Measurements from ENCODE around the gene BBS7. TPM values are rescaled to one million over a fixed set of nuclear protein-coding genes. Genes with fewer than 3 reads are reported as not detected.

The BBS7 gene
- total and polyA plus RNA-seq, 2 donors (not counting 3 experiments of a cell fraction or from before 2014, with no cell fraction given) = 20.0 to 21.7 TPM

DNA sequence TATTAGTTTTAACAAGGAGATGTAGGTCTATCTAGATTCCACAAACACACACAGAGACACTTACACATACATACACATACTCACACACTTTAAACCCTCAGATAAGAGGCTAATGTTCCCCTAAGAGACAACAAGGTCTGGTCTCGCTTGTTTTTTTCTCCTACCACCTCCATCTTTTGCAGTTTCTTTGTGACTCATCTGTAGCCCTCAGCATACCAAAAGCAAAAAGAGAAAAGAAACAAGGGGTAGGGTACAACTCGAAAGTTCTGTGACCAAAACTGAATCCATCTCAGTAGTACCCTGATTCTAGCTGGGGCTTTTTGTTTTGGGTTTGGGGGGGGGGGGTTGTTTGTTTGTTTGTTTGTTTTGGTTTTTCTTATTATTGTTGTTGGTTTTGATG is 81.4 kb downstream of the BBS7 start:
- no peaks in the 10 kb centered on the region for H4K20me1 ChIP-seq (replicated peaks; ENCODE audit: control insufficient read depth, extremely low read depth, insufficient read depth, low read length)
- FAIRE-seq = no peak
- TF ChIP-seq JUN (IDR thresholded peaks at IDR 0.05; ENCODE audit: borderline replicate concordance, insufficient read depth, insufficient read length, low read depth) (no peak), EZH2 (IDR thresholded peaks at IDR 0.05; ENCODE audit: borderline replicate concordance, low read depth, low read length, severe bottlenecking) (no peak), POLR2AphosphoS5 (IDR thresholded peaks at IDR 0.05; ENCODE audit: insufficient read depth, low read depth, low read length) (no peak), GATA2 (IDR thresholded peaks at IDR 0.05; ENCODE audit: insufficient read depth, insufficient read length, low read depth, low read length) (no peak), MAX (IDR thresholded peaks at IDR 0.05; ENCODE audit: insufficient read depth, insufficient read length) (no peak), POLR2A (IDR thresholded peaks at IDR 0.05; ENCODE audit: low read depth, low read length) (no peak), MYC (IDR thresholded peaks at IDR 0.05; ENCODE audit: low read depth, low read length) (no peak), FOS (IDR thresholded peaks at IDR 0.05; ENCODE audit: borderline replicate concordance, insufficient read depth, low read length) (no peak)
- TF ChIP-seq, protein P1, sequence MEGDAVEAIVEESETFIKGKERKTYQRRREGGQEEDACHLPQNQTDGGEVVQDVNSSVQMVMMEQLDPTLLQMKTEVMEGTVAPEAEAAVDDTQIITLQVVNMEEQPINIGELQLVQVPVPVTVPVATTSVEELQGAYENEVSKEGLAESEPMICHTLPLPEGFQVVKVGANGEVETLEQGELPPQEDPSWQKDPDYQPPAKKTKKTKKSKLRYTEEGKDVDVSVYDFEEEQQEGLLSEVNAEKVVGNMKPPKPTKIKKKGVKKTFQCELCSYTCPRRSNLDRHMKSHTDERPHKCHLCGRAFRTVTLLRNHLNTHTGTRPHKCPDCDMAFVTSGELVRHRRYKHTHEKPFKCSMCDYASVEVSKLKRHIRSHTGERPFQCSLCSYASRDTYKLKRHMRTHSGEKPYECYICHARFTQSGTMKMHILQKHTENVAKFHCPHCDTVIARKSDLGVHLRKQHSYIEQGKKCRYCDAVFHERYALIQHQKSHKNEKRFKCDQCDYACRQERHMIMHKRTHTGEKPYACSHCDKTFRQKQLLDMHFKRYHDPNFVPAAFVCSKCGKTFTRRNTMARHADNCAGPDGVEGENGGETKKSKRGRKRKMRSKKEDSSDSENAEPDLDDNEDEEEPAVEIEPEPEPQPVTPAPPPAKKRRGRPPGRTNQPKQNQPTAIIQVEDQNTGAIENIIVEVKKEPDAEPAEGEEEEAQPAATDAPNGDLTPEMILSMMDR (IDR thresholded peaks at IDR 0.05; ENCODE audit: extremely low read depth in 1 of 2, insufficient read depth in 1 of 2, low read depth in 1 of 2, low read length in 2 of 2) = no peak
- dilution Hi-C loops (cut with MboI; ENCODE audit: extremely low pct_ligation_motif_present, low sequenced_read_pairs) = no loop called here
- no peak overlapping the region for H3K4me3 ChIP-seq (replicated peaks in 1 of 3; ENCODE audit: insufficient read depth in 1 of 3, low read depth in 1 of 3, low read length in 3 of 3)
- no peak overlapping the region for H3K27ac ChIP-seq (ENCODE audit: insufficient read depth, low read depth, low read length)
- no peak overlapping the region for H3K4me2 ChIP-seq (ENCODE audit: insufficient read depth, low read length)
- intact Hi-C loops (cut with micrococcal nuclease) = no loop called here
- DNase-seq (ENCODE audit: low read depth, low spot score) = no peak
- no peaks in the 10 kb centered on the region for H3K79me2 ChIP-seq (ENCODE audit: control insufficient read depth, insufficient read depth, low read length)
- H3K27me3 ChIP-seq (ENCODE audit: control insufficient read depth in 2 of 2, insufficient read depth in 2 of 2, low read length in 2 of 2) = no peaks in the 10 kb centered on the region
- no peaks in the 10 kb centered on the region for H3K9me3 ChIP-seq (replicated peaks; ENCODE audit: control insufficient read depth, insufficient read depth, low read length)
- no peaks in the 10 kb centered on the region for H3K36me3 ChIP-seq (ENCODE audit: control insufficient read depth in 2 of 2, extremely low read depth in 1 of 2, insufficient read depth in 2 of 2, low read length in 2 of 2)
- no peak overlapping the region for H3K9ac ChIP-seq (replicated peaks; ENCODE audit: extremely low read depth, insufficient read depth, low read length)
- CTCF ChIA-PET = interaction anchor here (1.3 to 1.5 kb wide), 2 partner anchors 11 to 12 kb away, joined by 3 read pairs; no protein-coding TSS in a partner anchor
- peaks cover 21% of the 10 kb centered on the region for H3K4me1 ChIP-seq (ENCODE audit: control insufficient read depth, extremely low read depth, insufficient read depth, low read length)
- no peaks in the 10 kb centered on the region for H3K9me1 ChIP-seq (replicated peaks; ENCODE audit: control insufficient read depth, extremely low read depth, insufficient read depth, low read length)
- BruUV-seq (replicated peaks) = no TSS peak
- POLR2A ChIA-PET = no interaction called here
- no peak overlapping the region for H2AFZ ChIP-seq (ENCODE audit: low read depth, low read length)
